ENCODE data around the gene DUS2.

DNA sequence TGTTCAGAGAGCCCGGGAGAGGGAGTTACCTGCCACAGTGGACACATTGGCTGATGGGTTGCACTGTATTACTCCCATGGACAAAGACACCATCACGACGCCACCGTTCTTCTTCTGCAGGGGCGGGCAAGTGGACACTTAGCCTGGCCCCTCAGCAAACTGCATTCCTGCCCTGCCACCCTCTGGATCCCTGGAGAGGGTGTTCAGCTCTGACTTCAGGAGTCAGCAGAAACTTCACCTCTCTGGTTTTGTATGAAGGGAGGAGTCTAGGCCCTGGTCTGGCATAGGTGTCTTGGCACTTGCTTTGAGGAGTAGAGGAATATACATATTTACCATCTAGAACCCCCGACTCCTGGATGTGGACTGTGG, 33.1 kb upstream of the DUS2 start:
- no peak for TF ChIP-seq POLR2AphosphoS5 (IDR thresholded peaks at IDR 0.05)
- TF ChIP-seq, protein P1, sequence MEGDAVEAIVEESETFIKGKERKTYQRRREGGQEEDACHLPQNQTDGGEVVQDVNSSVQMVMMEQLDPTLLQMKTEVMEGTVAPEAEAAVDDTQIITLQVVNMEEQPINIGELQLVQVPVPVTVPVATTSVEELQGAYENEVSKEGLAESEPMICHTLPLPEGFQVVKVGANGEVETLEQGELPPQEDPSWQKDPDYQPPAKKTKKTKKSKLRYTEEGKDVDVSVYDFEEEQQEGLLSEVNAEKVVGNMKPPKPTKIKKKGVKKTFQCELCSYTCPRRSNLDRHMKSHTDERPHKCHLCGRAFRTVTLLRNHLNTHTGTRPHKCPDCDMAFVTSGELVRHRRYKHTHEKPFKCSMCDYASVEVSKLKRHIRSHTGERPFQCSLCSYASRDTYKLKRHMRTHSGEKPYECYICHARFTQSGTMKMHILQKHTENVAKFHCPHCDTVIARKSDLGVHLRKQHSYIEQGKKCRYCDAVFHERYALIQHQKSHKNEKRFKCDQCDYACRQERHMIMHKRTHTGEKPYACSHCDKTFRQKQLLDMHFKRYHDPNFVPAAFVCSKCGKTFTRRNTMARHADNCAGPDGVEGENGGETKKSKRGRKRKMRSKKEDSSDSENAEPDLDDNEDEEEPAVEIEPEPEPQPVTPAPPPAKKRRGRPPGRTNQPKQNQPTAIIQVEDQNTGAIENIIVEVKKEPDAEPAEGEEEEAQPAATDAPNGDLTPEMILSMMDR (IDR thresholded peaks at IDR 0.05) = no peak

All from sigmoid colon (tissue), 4 donors.